ENCODE data around the gene PCDH9.
"Not testable (repeated sequence)": the region's sequence is repeated elsewhere in the genome, so short reads cannot be mapped to it uniquely, and the experiment has no call there.

Gene PCDH9

GRCh38 chr13:66265371-66265770 is 964.8 kb downstream of the PCDH9 start:
- WGBS (ENCODE audit: insufficient coverage, insufficient read length) = no CpG with 5 or more reads among the region's 4 CpGs
- no peak overlapping the region for H3K27ac ChIP-seq (ENCODE audit: low read length)
- H3K9me3 ChIP-seq (ENCODE audit: control insufficient read depth, insufficient read depth, low read length) = no peaks in the 10 kb centered on the region
- H3K36me3 ChIP-seq (ENCODE audit: control insufficient read depth, insufficient read depth, low read length) = no peaks in the 10 kb centered on the region
- DNase-seq (ENCODE audit: low read depth, low spot score) = no peak
- H3K4me1 ChIP-seq (ENCODE audit: control insufficient read depth, insufficient read depth, low read length) = no peaks in the 10 kb centered on the region
- no peak overlapping the region for H3K4me3 ChIP-seq (ENCODE audit: low read length)
- H3K27me3 ChIP-seq (ENCODE audit: control insufficient read depth, insufficient read depth, low read length) = no peaks in the 10 kb centered on the region

- H3K27me3 ChIP-seq (ENCODE audit: control insufficient read depth, insufficient read depth, low read length) = no peaks in the 10 kb centered on the region
- DNase-seq (ENCODE audit: low read depth, low spot score) = no peak
- no CpG with 5 or more reads among the region's 5 CpGs for WGBS (ENCODE audit: insufficient coverage, insufficient read length)
Observed at GRCh38 chr13:66264971-66265370, 965.2 kb downstream of the PCDH9 start.

GRCh38 chr13:66262330-66262729 is 967.8 kb downstream of the PCDH9 start:
- Histone ChIP-seq H3K36me3 (ENCODE audit: control insufficient read depth, insufficient read depth, low read length) (no peaks in the 10 kb centered on the region), H3K4me1 (ENCODE audit: control insufficient read depth, insufficient read depth, low read length) (no peaks in the 10 kb centered on the region), H3K4me3 (ENCODE audit: low read length) (no peak overlapping the region), H3K27me3 (ENCODE audit: control insufficient read depth, insufficient read depth, low read length) (no peaks in the 10 kb centered on the region), H3K27ac (ENCODE audit: low read length) (no peak overlapping the region), H3K9me3 (ENCODE audit: control insufficient read depth, insufficient read depth, low read length) (no peaks in the 10 kb centered on the region)
- no peak for DNase-seq (ENCODE audit: low read depth, low spot score)
- WGBS (ENCODE audit: insufficient coverage, insufficient read length) = no CpG with 5 or more reads among the region's 1 CpG

More at GRCh38 chr13:66264971-66265370, 965.2 kb downstream of the PCDH9 start:
- Histone ChIP-seq H3K4me1 (ENCODE audit: control insufficient read depth, insufficient read depth, low read length) (no peaks in the 10 kb centered on the region), H3K36me3 (ENCODE audit: control insufficient read depth, insufficient read depth, low read length) (no peaks in the 10 kb centered on the region), H3K27ac (ENCODE audit: low read length) (no peak overlapping the region), H3K9me3 (ENCODE audit: control insufficient read depth, insufficient read depth, low read length) (no peaks in the 10 kb centered on the region), H3K4me3 (ENCODE audit: low read length) (no peak overlapping the region)

- H3K27me3 ChIP-seq (ENCODE audit: control insufficient read depth, insufficient read depth, low read length); H3K27ac ChIP-seq (ENCODE audit: low read length); H3K36me3 ChIP-seq (ENCODE audit: control insufficient read depth, insufficient read depth, low read length); H3K9me3 ChIP-seq (ENCODE audit: control insufficient read depth, insufficient read depth, low read length); H3K4me1 ChIP-seq (ENCODE audit: control insufficient read depth, insufficient read depth, low read length); H3K4me3 ChIP-seq (ENCODE audit: low read length); DNase-seq (ENCODE audit: low read depth, low spot score): not testable (repeated sequence)
- no CpG with 5 or more reads among the region's 17 CpGs for WGBS (ENCODE audit: insufficient coverage, insufficient read length)
Observed at GRCh38 chr13:66259426-66259825, 970.7 kb downstream of the PCDH9 start.

All from iPS DF 6.9 (cell line).